Stimulated activated CD8-positive, alpha-beta memory T cell treated with anti-CD3 and anti-CD28 coated beads, Interleukin-2, amount 100 ng/mL, for 48 hours (primary cell): ENCODE results near the gene APEH.

ENCODE experiments used
- DNase-seq, 2 donors: peaks; one replicate each; pipeline ENCODE4 v3.0.0-alpha.2; 2020; ENCODE audit warnings: low read depth in 2 of 2

APEH gene

GRCh38 chr3:49727154-49727923 lies 53.2 kb downstream of the APEH start:
- no peak for DNase-seq

DNA sequence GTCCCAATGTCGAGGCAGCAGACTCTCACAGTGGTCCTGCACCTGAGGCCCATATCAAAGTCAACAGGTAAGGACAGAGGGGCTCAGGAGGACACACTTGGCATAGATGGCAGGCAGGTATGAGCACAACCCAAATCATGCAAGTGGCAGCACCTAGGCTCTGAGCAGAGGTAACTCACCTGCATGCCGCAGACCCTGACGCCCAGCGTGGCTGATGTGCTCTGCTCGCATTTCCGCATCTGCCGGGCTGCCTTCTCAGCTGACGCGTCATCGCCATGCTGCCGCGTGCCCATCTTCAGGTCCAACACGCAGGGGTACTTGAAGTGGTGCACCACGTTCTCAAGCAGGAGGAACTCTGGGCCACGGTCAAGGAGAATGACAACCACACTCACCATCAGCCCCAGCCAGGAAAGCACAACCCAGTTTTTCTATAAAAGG lies 53.8 kb downstream of the APEH start:
- no peak for DNase-seq

- no peak for DNase-seq
Observed at GRCh38 chr3:49729966-49730609, 55.9 kb downstream of the APEH start.

DNA sequence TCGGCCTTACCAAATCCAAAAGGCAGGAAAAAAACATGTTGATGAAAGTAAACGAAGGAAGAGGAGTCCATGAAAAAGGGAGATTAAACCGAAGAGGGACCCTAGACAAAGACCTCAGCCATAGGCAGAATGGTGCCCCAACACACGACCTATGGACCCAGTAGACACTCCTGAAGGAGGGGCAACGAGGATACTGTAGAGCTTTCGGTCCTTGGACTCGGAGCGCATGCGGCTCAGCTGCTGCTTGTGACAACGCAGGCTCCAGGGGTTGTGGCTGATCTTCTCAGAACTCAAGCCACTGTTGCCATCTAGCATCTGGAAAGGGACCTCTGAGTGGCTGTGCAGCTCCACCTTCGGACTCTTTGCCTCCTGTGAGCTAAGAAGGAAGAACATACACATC lies 58.4 kb downstream of the APEH start:
- DNase-seq, result no peak

GRCh38 chr3:49733551-49733950 lies 59.4 kb downstream of the APEH start:
- no peak for DNase-seq
